Endodermal cell (in vitro differentiated cells): ENCODE measurements around the gene RUBCN. TPM values are rescaled to one million over a fixed set of nuclear protein-coding genes. Genes with fewer than 3 reads are reported as not detected.
"Not testable (repeated sequence)": the region's sequence is repeated elsewhere in the genome, so short reads cannot be mapped to it uniquely, and the experiment has no call there.

Source experiments
- DNase-seq: peaks from one replicate; pipeline ENCODE4 v3.0.0-alpha.2; 2017
- H3K27ac ChIP-seq: 2 replicates; pipeline ENCODE4 v1.5.1; 2013; ENCODE audit warnings: mild to moderate bottlenecking, low read depth, low read length, moderate library complexity
- H3K27me3 ChIP-seq: 2 replicates; pipeline ENCODE4 v1.6.1; 2013; ENCODE audit warnings: mild to moderate bottlenecking, low read length, moderate library complexity; ENCODE audit not compliant: insufficient read depth, control insufficient read depth, poor library complexity, severe bottlenecking
- H3K36me3 ChIP-seq: 2 replicates; pipeline ENCODE4 v1.7.0; 2013; ENCODE audit warnings: mild to moderate bottlenecking, low read length, moderate library complexity; ENCODE audit not compliant: control insufficient read depth, insufficient read depth
- H3K4me1 ChIP-seq: one replicate; pipeline ENCODE4 v1.7.0; 2013; ENCODE audit warnings: low read length; ENCODE audit not compliant: control insufficient read depth, insufficient read depth
- H3K4me3 ChIP-seq: 2 replicates; pipeline ENCODE4 v1.5.1; 2013; ENCODE audit warnings: mild to moderate bottlenecking, low read length, moderate library complexity
- H3K9ac ChIP-seq: 2 replicates; pipeline ENCODE4 v1.6.1; 2013; ENCODE audit warnings: mild to moderate bottlenecking, low read length, moderate library complexity; ENCODE audit not compliant: poor library complexity, severe bottlenecking; ENCODE audit errors: extremely low read depth
- H3K9me3 ChIP-seq: 2 replicates; pipeline ENCODE4 v1.6.1; 2013; ENCODE audit warnings: mild to moderate bottlenecking, low read length, moderate library complexity; ENCODE audit not compliant: control insufficient read depth
- H3K27ac Mint-ChIP-seq: 2 replicates; pipeline ENCODE4 v1.8.0; 2020; ENCODE audit warnings: mixed read lengths
- H3K27me3 Mint-ChIP-seq: 2 replicates; pipeline ENCODE4 v1.8.0; 2021; ENCODE audit warnings: mild to moderate bottlenecking, mixed read lengths; ENCODE audit not compliant: insufficient read depth
- H3K36me3 Mint-ChIP-seq: 2 replicates; pipeline ENCODE4 v1.8.0; 2020; ENCODE audit warnings: low read depth, mixed read lengths
- H3K4me1 Mint-ChIP-seq: 2 replicates; pipeline ENCODE4 v1.8.0; 2020; ENCODE audit warnings: mixed read lengths
- H3K4me3 Mint-ChIP-seq: 2 replicates; pipeline ENCODE4 v1.8.0; 2020; ENCODE audit warnings: mild to moderate bottlenecking, moderate library complexity, mixed read lengths
- H3K9me3 Mint-ChIP-seq: 2 replicates; pipeline ENCODE4 v1.8.0; 2020; ENCODE audit warnings: mild to moderate bottlenecking, mixed read lengths
- whole genome bisulfite sequencing, 2 experiments: methylation state at CpG; one replicate each; pipeline versions ENCODE4 v1.1.5 to v1.1.7; 2013; ENCODE audit warnings: missing lambda C conversion rate in 2 of 2, mixed read lengths in 1 of 2; ENCODE audit not compliant: insufficient coverage in 1 of 2, insufficient read length in 1 of 2; 5-methylcytosine and 5-hydroxymethylcytosine counted together
- total RNA-seq, 2 donors: library from RNA; stranded (reverse); fragmentation: NEBNext Ultra II Directional in 1 of 2; extraction: Animal tissue kit (Norgen Biotek cat#: 25700) in 1 of 2; gene quantifications; 2 replicates in 1 of 2; 3 replicates in 1 of 2; pipeline ENCODE4 v1.2.1, GENCODE V29; 2021

Gene RUBCN
- total RNA-seq, 2 donors from 2014 or later, result 17.2 to 18.3 TPM

GRCh38 chr3:197661234-197661834, 75.4 kb downstream of the RUBCN start:
- H3K9me3 Mint-ChIP-seq, H3K27ac ChIP-seq, H3K36me3 ChIP-seq, H3K27me3 Mint-ChIP-seq, H3K36me3 Mint-ChIP-seq, H3K27ac Mint-ChIP-seq, DNase-seq, H3K4me1 Mint-ChIP-seq, H3K9me3 ChIP-seq, H3K4me1 ChIP-seq, H3K27me3 ChIP-seq, H3K4me3 ChIP-seq, H3K4me3 Mint-ChIP-seq, H3K9ac ChIP-seq: not testable (repeated sequence)
- 94 to 95% methylated on average over 16 to 23 of the region's 23 CpGs for WGBS, 2 experiments

- not testable (repeated sequence) for H3K9me3 ChIP-seq, H3K36me3 Mint-ChIP-seq, H3K27ac Mint-ChIP-seq, H3K9ac ChIP-seq, H3K4me1 ChIP-seq, H3K4me1 Mint-ChIP-seq, H3K4me3 Mint-ChIP-seq, H3K36me3 ChIP-seq, H3K27me3 ChIP-seq, H3K27ac ChIP-seq, H3K27me3 Mint-ChIP-seq, H3K4me3 ChIP-seq, H3K9me3 Mint-ChIP-seq, DNase-seq
- 80 to 93% methylated on average over 1 to 14 of the region's 16 CpGs for WGBS, 2 experiments
These were observed 77.0 kb downstream of the RUBCN start for GRCh38 chr3:197659701-197660100.

GRCh38 chr3:197659144-197659543, 77.6 kb downstream of the RUBCN start:
- not testable (repeated sequence) for H3K9me3 ChIP-seq, H3K27ac ChIP-seq, H3K9me3 Mint-ChIP-seq, H3K27me3 Mint-ChIP-seq, H3K4me1 Mint-ChIP-seq, H3K4me3 ChIP-seq, H3K27ac Mint-ChIP-seq, H3K36me3 Mint-ChIP-seq, H3K36me3 ChIP-seq, H3K4me3 Mint-ChIP-seq, DNase-seq, H3K9ac ChIP-seq, H3K4me1 ChIP-seq, H3K27me3 ChIP-seq
- 90% methylated on average over 8 of the region's 10 CpGs; no CpG with 5 or more reads in 1 of the 2 experiments for whole genome bisulfite sequencing, 2 experiments

- not testable (repeated sequence) for H3K4me1 Mint-ChIP-seq, H3K9me3 ChIP-seq, H3K9me3 Mint-ChIP-seq, H3K36me3 Mint-ChIP-seq, H3K36me3 ChIP-seq, H3K4me3 ChIP-seq, H3K4me1 ChIP-seq, DNase-seq, H3K27ac ChIP-seq, H3K9ac ChIP-seq, H3K27me3 Mint-ChIP-seq, H3K4me3 Mint-ChIP-seq, H3K27me3 ChIP-seq, H3K27ac Mint-ChIP-seq
- 90 to 92% methylated on average over 2 to 12 of the region's 13 CpGs for WGBS, 2 experiments
These were observed 78.0 kb downstream of the RUBCN start for GRCh38 chr3:197658706-197659105.

- H3K27me3 Mint-ChIP-seq, H3K4me1 ChIP-seq, H3K9me3 ChIP-seq, H3K9ac ChIP-seq, H3K36me3 ChIP-seq, H3K36me3 Mint-ChIP-seq, H3K27me3 ChIP-seq, H3K27ac ChIP-seq, H3K4me3 Mint-ChIP-seq, H3K9me3 Mint-ChIP-seq, H3K27ac Mint-ChIP-seq, H3K4me1 Mint-ChIP-seq, H3K4me3 ChIP-seq, DNase-seq: not testable (repeated sequence)
- WGBS, 2 experiments, result 93 to 94% methylated on average over 4 to 16 of the region's 30 CpGs
These were observed 79.0 kb downstream of the RUBCN start for GRCh38 chr3:197657541-197658292.

GRCh38 chr3:197656960-197657359, 79.7 kb downstream of the RUBCN start:
- H3K4me1 ChIP-seq, H3K27me3 Mint-ChIP-seq, H3K9me3 ChIP-seq, H3K27ac ChIP-seq, H3K4me3 ChIP-seq, H3K27me3 ChIP-seq, H3K9me3 Mint-ChIP-seq, H3K4me3 Mint-ChIP-seq, H3K27ac Mint-ChIP-seq, H3K9ac ChIP-seq, DNase-seq, H3K36me3 ChIP-seq, H3K4me1 Mint-ChIP-seq, H3K36me3 Mint-ChIP-seq: not testable (repeated sequence)
- 95% methylated on average over 10 of the region's 12 CpGs; no CpG with 5 or more reads in 1 of the 2 experiments for WGBS, 2 experiments

GRCh38 chr3:197656129-197656528, 80.6 kb downstream of the RUBCN start:
- H3K4me1 Mint-ChIP-seq, H3K9me3 ChIP-seq: not testable (repeated sequence)

More at GRCh38 chr3:197656129-197656528, 80.6 kb downstream of the RUBCN start:
- not testable (repeated sequence) for H3K27me3 Mint-ChIP-seq, H3K9me3 Mint-ChIP-seq, H3K4me3 ChIP-seq, H3K27me3 ChIP-seq, H3K36me3 Mint-ChIP-seq, DNase-seq, H3K4me1 ChIP-seq, H3K36me3 ChIP-seq, H3K27ac Mint-ChIP-seq, H3K9ac ChIP-seq, H3K27ac ChIP-seq, H3K4me3 Mint-ChIP-seq
- 88 to 95% methylated on average over 2 of the region's 3 CpGs for WGBS, 2 experiments
